Erythroblast (primary cell): ENCODE results near the gene POLH.
"Not testable (repeated sequence)": the region's sequence is repeated elsewhere in the genome, so short reads cannot be mapped to it uniquely, and the experiment has no call there.

ENCODE experiments used
- GATA1 ChIP-seq: IDR thresholded peaks from 2 replicates; pipeline ENCODE4 v1.6.1; 2011; ENCODE audit warnings: low read depth, mild to moderate bottlenecking, control low read depth, low read length, moderate library complexity
- POLR2A ChIP-seq: IDR thresholded peaks from 2 replicates; pipeline ENCODE4 v1.6.1; 2011; ENCODE audit warnings: mild to moderate bottlenecking, low read length

DNA sequence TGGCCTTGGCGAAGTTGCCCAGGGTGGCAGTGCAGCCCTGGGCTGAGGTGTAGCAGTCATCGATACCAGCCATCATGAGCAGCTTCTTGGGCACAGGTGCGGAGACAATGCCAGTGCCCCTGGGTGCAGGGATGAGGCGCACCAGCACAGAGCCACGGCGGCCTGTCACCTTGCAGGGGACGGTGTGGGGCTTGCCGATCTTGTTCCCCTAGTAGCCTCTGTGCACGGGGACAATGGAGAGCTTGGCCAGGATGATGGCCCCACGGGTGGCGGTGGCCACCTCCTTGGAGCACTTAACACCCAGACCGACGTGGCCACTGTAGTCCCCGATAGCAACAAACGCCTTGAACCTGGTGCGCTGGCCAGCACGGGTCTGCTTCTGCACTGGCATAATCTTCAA lies 37.0 kb upstream of the POLH start:
- not testable (repeated sequence) for TF ChIP-seq POLR2A, GATA1
